Measurements from ENCODE around the gene SHOX.
"Not testable (repeated sequence)": the region's sequence is repeated elsewhere in the genome, so short reads cannot be mapped to it uniquely, and the experiment has no call there.

Gene SHOX

DNA sequence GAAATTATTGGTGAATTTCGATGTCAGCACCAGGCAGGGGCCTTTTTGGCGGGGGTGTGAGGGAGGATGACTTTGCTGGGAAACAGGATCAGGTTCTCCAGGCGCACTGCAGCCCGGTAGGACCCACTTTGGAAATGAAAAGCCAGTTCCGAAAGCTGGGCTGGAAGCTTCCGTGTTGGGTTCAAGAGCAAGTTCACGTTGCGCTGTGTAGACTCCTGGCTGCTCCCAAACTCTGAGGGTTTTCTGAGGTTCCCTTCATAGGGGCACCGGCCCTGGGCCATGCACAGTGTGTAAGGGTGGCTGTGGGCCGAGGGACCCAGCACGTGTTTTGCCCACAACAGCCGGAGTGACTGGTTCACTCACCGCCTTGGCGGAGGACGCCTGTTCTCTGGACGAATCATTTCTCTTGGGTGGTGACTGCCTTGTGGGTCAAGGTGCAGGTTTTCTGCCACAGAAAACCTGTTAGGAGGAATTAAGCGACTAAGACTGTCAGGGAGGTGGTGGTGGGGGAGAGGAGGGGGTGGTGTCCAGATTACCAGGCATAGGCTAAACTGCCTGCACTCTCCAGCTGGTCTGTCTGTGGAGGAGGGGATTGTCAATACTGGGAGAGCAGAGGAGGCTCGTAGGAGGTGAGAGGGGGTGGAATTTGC, 8.0 kb downstream of the SHOX start:
- no peak for DNase-seq

GRCh38 chrX:639151-639550, 8.6 kb downstream of the SHOX start:
- DNase-seq: no peak

GRCh38 chrX:640641-641040, 10.1 kb downstream of the SHOX start:
- DNase-seq: no peak

DNA sequence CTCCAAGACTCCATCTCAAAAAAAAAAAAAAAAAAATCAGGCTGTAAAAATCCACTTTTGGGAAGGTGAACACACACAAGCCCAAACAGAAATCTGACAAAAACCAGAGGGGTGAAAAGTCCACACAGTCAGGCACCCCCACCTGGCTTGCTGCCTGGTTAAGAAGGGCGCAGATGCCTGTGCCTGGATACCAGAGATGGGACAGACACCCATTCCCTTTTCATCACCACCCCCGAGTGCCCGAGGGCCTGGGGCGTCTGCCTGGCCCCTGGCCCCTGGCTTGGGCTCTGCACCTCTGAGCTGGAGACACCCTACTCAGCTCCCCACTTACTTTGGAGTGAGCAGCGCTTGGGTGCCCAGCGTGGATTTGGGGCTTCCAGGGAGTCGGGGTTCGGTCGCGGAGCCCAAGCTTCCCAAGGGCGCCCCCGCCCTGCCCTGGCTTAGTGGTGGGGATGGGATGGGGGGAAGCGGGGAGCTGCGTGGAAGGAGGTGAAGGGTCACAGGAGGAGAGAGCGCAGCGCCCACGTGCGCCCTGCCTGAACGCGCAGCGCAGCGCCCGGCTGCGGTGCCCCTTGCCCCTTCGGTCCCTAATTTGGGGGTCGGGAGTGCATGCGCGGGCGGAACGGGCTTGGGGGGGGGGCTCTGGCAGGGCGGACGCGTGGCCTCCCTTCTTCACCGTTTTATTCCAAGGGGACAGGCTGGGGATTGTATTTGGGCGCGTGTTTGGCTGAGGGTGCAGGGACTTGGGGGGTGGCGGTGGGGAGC, 11.3 kb downstream of the SHOX start:
- DNase-seq: no peak

GRCh38 chrX:642436-643240, 12.0 kb downstream of the SHOX start:
- DNase-seq: no peak

GRCh38 chrX:643241-643595, 12.6 kb downstream of the SHOX start:
- DNase-seq: no peak

- no peak for DNase-seq
Measured at GRCh38 chrX:643911-644303, 13.3 kb downstream of the SHOX start.

DNA sequence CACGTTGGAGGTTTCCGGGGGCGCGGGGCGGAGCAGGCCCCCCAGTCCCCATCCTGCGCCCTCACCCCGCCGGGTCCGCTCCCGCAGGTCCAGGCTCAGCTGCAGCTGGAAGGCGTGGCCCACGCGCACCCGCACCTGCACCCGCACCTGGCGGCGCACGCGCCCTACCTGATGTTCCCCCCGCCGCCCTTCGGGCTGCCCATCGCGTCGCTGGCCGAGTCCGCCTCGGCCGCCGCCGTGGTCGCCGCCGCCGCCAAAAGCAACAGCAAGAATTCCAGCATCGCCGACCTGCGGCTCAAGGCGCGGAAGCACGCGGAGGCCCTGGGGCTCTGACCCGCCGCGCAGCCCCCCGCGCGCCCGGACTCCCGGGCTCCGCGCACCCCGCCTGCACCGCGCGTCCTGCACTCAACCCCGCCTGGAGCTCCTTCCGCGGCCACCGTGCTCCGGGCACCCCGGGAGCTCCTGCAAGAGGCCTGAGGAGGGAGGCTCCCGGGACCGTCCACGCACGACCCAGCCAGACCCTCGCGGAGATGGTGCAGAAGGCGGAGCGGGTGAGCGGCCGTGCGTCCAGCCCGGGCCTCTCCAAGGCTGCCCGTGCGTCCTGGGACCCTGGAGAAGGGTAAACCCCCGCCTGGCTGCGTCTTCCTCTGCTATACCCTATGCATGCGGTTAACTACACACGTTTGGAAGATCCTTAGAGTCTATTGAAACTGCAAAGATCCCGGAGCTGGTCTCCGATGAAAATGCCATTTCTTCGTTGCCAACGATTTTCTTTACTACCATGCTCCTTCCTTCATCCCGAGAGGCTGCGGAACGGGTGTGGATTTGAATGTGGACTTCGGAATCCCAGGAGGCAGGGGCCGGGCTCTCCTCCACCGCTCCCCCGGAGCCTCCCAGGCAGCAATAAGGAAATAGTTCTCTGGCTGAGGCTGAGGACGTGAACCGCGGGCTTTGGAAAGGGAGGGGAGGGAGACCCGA, 14.0 kb downstream of the SHOX start:
- DNase-seq: no peak

DNA sequence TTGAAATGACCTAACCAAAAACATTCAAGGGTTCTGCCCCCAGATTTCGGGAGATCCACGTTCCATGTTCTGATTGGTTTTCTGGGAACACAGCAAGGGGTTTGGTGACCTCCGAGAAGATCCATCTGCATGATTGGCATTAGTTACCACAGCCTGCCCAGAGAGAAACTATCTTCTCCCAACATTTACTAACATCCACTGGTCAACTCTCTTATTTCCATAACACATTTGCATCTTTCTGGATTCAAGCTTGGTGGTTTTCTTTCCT, 15.6 kb downstream of the SHOX start:
- DNase-seq: no peak

DNA sequence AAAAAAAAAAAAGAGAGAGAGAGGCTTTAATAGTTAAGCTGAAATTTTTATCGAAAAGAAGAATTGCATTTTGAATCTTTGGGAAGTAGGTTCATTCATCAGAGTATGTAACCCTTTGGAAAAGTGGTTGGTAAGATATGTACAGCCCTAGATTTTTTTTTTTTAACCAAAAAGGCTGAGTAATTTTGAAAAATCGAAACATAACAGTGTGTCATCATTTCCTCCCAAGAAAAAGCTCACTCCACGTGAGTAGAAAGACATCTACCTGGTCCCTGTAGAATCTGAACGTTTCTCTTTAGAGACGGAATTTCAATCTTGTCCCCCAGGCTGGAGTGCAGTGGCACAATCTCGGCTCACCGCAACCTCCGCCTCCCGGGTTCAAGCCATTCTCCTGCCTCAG, 16.2 kb downstream of the SHOX start:
- DNase-seq: no peak

- DNase-seq: no peak
Measured at GRCh38 chrX:649166-649565, 18.6 kb downstream of the SHOX start.

- DNase-seq: no peak
Measured at GRCh38 chrX:650324-650723, 19.7 kb downstream of the SHOX start.

GRCh38 chrX:650811-651210, 20.2 kb downstream of the SHOX start:
- no peak for DNase-seq

DNA sequence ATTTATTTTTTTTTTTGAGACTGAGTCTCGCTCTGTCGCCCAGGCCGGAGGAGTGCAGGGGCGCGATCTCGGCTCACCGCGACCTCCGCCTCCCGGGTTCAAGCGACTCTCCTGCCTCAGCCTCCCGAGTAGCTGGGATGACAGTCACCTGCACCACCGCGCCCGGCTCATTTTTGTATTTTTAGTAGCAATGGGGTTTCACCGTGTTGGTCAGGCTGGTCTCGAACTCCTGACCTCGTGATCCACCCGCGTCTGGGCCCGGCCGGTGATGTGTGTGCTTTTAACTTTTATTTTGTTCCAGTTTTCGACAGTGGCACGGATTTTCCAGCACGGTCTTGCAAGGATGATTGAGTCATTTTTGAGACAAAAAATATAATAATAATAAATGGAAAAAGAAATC, 21.3 kb downstream of the SHOX start:
- DNase-seq: not testable (repeated sequence)

DNA sequence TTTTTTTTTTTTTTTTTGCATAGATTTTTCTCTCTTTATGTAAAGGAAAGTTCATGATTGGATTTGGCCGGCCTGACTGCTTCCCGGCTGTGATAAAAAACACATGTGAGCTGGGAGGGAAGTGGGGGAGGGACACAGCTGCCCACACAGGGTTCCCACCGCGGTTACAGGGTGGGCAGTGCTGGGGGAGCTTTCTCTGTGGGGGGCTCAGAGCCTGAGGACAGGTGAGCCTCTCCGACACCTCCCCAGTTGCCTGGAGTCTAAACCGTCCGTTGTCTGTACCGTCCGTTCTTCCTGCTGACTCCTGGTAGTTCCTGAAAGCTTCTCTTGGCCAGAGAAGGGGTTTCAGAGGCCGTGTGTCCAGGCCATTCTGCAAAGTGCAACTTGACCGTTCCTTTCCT, 21.8 kb downstream of the SHOX start:
- no peak for DNase-seq

GRCh38 chrX:653306-653705, 22.7 kb downstream of the SHOX start:
- no peak for DNase-seq

DNA sequence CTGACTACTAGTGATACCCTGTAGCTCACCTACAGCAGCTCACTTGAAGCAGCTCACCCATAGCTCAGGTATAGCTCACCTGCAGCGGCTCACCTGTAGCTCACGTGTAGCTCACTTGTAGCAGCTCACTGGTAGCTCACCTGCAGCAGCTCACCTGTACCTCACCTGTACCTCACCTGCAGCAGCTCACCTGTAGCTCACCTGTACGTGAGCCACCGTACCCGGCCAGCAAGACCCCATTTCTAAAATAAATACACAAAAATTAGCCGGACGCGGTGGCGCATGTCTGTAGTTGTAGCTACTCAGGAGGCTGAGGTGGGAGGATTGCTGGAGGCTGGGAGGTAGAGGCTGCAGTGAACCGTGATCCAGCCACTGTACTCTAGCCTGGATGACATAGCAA, 30.6 kb downstream of the SHOX start:
- no peak for DNase-seq

DNA sequence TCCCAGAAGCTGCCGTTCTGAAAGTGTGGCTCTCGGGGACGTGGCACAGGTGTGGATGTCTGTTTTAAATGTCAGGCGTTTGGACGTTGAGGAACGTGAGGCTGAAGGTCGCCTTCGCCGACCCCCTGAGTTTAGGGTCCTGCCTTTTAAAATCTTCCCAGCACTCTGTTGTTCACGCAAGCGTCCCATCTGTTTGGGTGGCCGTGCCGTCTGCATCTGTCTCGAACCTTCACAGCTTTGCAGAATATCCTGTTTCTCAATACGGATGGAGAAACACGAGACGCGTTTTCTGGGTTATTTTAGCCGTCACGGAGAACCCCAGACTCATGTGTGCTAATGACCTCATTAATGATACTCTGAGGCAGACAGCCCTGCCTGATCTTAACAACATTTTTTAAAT, 31.5 kb downstream of the SHOX start:
- DNase-seq: no peak

GRCh38 chrX:663841-664240, 33.2 kb downstream of the SHOX start:
- no peak for DNase-seq

DNA sequence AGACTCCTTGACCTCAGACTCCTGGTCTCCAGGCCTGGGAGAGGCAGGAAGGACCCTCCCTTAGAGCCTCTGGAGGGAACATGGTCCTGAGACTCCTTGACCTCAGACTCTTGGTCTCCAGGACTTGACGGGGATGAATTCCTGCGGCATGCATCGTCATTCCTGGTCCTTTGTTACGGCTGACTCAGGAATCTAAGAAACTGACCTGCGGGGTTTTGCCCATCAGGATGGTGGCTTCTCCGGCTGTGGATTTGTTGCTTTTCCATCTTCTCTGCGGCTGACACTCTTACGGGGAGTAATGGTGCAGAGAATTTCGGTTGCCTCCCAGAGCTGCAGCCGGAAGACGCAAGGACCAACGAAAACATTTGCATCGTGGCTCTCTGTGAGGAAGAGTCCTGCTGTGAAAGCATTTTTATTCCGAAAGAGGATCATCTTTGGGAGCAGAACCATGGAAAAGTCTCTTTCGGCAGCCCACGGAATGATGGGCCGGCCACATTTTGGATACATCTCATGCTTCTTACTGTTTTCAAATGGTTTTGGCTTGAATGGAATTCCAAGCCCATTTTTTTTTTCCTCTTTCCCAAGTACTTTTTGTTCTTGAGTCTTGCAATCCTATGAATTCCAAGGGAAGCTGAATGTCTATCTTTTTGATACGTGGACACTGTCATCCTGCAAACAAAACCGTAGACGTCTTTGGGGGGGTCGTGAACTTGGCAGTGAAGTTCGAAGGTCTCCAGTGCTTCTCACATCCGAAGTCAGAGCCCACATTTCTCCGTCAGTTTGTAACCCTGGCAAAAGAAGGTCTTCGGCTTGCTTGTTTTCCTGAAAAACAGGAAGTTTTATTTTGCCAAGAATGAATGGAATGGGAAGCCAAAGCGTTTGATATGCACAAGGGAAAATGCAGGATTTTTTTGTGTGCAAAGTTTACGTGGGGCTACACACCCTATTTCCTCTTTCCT, 36.5 kb downstream of the SHOX start:
- DNase-seq: no peak

GRCh38 chrX:670645-671044, 40.1 kb downstream of the SHOX start:
- no peak for DNase-seq

DNA sequence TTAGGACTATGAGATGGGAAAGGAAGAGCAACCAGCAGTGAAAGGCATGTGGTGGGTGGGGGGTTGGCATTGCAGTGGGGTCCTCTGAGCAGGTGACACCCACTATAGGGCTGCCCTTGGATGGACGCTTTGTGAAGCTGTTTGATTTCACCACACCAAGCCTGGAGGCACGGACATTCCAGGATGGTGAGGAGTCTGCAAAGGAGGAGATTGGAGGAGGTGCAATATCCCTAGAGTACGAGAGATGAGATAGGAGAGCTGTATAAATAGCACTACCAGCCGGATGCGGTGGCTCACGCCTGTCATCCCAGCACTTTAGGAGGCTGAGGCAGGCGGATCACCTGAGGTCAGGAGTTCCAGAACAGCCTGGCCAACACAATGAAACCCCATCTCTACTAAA, 42.3 kb downstream of the SHOX start:
- no peak for DNase-seq
